Pancreas (tissue), 10 donors: Measurements from ENCODE around the gene SOWAHA. TPM values are rescaled to one million over a fixed set of nuclear protein-coding genes. Genes with fewer than 3 reads are reported as not detected.

Experiments used
- ATAC-seq, 4 donors: fragments of 200-7000 bp; cut with Tn5 transposase; one replicate each; pipeline versions ENCODE4 v1.8.0 to v1.9.1; 2020; ENCODE audit warnings: mild to moderate bottlenecking in 4 of 4, moderate library complexity in 4 of 4
- DNase-seq, 6 donors: peaks; one replicate each; pipeline ENCODE4 v3.0.0-alpha.2; 2020
- FAIRE-seq: peaks from 2 replicates; lab custom pipeline; 2012; peaks lifted over from hg19 to GRCh38; lab: Jason Lieb, UNC
- H3K27ac ChIP-seq, 4 donors: fragments of 200-600 bp; sonication (generic); 1 replicate in 3 of 4; 2 replicates in 1 of 4; pipeline versions ENCODE4 v1.5.0 to v1.8.0; 2020
- H3K27me3 ChIP-seq, 4 donors: fragments of 200-600 bp; one replicate each; pipeline ENCODE4 v1.8.0; 2021
- H3K36me3 ChIP-seq, 3 donors: fragments of 200-600 bp; sonication (generic) in 1 of 3; one replicate each; pipeline versions ENCODE4 v1.5.0 to v1.8.0; 2020 to 2021
- H3K4me1 ChIP-seq, 3 donors: fragments of 200-600 bp; one replicate each; pipeline ENCODE4 v1.8.0; 2021
- H3K4me3 ChIP-seq, 4 donors: fragments of 200-600 bp; sonication (generic) in 2 of 4; one replicate each; pipeline versions ENCODE4 v1.5.0 to v1.8.0; 2020 to 2021
- H3K9me3 ChIP-seq, 4 donors: fragments of 200-600 bp; one replicate each; pipeline ENCODE4 v1.8.0; 2021
- WGBS, 2 donors: extraction: QIAGEN DNeasy Blood & Tissue Kit; methylation state at CpG; one replicate each; pipeline ENCODE4 v1.1.7; 2013; 5-methylcytosine and 5-hydroxymethylcytosine counted together
- intact Hi-C, 3 donors: fragments of 100-400 bp; cut with DNase I; formaldehyde crosslinking; loops; one replicate each; pipeline versions ENCODE4 v1.11.1 to v1.14.2; 2022
- polyA plus RNA-seq, 2 donors: library from polyadenylated mRNA; stranded (reverse); fragments of 200-250 nt; gene quantifications; one replicate each; pipeline ENCODE4 v1.2.3, GENCODE V29; 2013
- total RNA-seq, 6 donors: library from RNA; stranded (reverse); fragmentation: NEBNext Ultra II Directional in 4 of 6; extraction: Animal tissue kit (Norgen Biotek cat#: 25700) in 4 of 6; gene quantifications; one replicate each; pipeline versions ENCODE4 v1.2.1 to v1.2.4, GENCODE V29; 2021 to 2023
- TF ChIP-seq, protein P1 (sequence below), 4 donors: fragments of 200-600 bp; sonication (generic) in 3 of 4; IDR thresholded peaks; one replicate each; pipeline versions ENCODE4 v1.5.0 to v1.8.0; 2021; ENCODE audit warnings: antibody characterized with exemption in 4 of 4
- donor health status: healthy with polysubstance abuse.
- donor health status: DM: no; HTN: no; CAD: no; lungs with moderate emphysema.
- donor health status: DM: no; HTN: no; CAD: no.
- donor health status: control.
- donor health status: control.
- donor health status: Bipolar disorder and iron deficiency.
- donor health status: DM: yes; HTN: yes; CAD: no.
- donor health status: DM: no; HTN: no; CAD: no.
- donor health status: DM: no; HTN: no; CAD: no.
- donor health status: DM: yes; HTN: yes; CAD: no.

SOWAHA gene
- total and polyA plus RNA-seq, 8 donors: 1.4 to 5.0 (median 1.9) TPM

DNA sequence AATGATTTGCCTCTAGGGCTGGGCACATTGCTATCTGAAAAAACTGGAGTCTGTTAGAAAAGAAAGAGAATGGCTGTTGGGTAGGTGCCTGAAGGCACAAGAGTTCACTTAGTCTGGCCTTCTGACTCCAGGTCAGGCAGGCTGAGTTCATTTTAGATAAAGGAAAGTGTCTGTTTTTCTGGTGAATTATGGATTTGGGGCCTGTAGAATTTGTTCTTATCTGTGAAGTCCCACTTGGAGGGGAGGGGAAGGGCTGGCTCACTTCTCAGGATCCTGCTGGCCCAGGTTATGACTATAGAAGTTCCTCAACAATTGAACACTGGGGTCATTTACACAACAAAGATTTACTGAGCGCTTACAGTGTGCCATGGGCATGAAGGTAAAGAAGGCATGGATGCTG lies 24.6 kb upstream of the SOWAHA start:
- DNase-seq (no peak), FAIRE-seq (no peak), ATAC-seq (no peak)
- Histone ChIP-seq H3K4me3 (no peak overlapping the region), H3K4me1 (no peaks in the 10 kb centered on the region), H3K36me3 (no peaks in the 10 kb centered on the region), H3K27me3 (no peaks in the 10 kb centered on the region), H3K9me3 (no peaks in the 10 kb centered on the region), H3K27ac (no peak overlapping the region)
- 98 to 100% methylated on average over 1 of the region's 1 CpG for WGBS, 2 donors
- intact Hi-C loops: no loop called here
- TF ChIP-seq, protein P1, sequence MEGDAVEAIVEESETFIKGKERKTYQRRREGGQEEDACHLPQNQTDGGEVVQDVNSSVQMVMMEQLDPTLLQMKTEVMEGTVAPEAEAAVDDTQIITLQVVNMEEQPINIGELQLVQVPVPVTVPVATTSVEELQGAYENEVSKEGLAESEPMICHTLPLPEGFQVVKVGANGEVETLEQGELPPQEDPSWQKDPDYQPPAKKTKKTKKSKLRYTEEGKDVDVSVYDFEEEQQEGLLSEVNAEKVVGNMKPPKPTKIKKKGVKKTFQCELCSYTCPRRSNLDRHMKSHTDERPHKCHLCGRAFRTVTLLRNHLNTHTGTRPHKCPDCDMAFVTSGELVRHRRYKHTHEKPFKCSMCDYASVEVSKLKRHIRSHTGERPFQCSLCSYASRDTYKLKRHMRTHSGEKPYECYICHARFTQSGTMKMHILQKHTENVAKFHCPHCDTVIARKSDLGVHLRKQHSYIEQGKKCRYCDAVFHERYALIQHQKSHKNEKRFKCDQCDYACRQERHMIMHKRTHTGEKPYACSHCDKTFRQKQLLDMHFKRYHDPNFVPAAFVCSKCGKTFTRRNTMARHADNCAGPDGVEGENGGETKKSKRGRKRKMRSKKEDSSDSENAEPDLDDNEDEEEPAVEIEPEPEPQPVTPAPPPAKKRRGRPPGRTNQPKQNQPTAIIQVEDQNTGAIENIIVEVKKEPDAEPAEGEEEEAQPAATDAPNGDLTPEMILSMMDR (IDR thresholded peaks at IDR 0.05): no peak

DNA sequence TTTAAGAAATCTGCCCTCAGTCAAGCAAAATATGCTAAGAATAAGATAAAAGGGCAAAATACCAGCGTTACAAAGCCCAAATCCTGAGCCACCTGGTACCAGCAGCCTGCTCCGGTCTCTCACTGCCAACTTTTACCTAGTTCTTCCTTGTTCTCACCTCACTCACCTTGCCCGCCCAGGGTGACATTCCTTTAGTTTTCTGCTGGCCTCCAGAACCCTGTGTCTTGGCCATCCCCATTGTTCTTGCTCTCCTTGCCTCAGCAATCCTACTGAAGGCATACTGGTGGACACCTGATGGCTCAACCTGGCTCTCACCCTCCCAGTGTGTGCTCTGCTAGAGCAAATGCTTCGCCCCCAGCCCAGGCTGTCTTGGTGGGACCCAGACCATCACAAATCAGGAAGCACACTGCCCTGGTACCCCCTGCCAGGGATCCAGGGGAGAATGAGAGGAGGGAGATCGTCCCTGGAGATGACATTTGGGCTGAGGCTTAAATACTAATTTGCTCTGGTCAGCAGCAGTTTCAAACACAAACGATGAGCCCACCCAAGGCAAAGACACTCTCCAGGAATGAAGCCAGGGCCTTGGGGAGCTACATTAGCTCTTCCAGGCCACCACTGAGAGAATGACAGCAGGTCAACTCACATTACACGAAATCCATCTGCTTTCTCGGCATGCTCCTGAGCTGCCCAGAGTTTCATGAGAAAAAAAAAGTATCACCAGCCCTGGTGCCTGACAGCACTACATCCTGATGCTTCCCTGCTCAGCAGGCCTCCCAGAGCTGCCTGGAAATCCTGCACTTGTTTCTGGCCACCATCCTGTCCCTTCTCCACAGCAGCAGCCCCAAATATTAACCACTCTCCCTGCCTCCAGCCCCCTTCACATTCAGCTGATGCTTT lies 23.9 kb upstream of the SOWAHA start:
- FAIRE-seq: no peak
- DNase-seq: no peak
- H3K36me3 ChIP-seq: no peaks in the 10 kb centered on the region
- H3K9me3 ChIP-seq: no peaks in the 10 kb centered on the region
- no peaks in the 10 kb centered on the region for H3K27me3 ChIP-seq
- H3K27ac ChIP-seq: no peak overlapping the region
- no peak overlapping the region for H3K4me3 ChIP-seq
- TF ChIP-seq, protein P1 (IDR thresholded peaks at IDR 0.05): no peak
- intact Hi-C loops: no loop called here
- no peak for ATAC-seq
- no peaks in the 10 kb centered on the region for H3K4me1 ChIP-seq
- WGBS, 2 donors: 82 to 85% methylated on average over 8 of the region's 8 CpGs

DNA sequence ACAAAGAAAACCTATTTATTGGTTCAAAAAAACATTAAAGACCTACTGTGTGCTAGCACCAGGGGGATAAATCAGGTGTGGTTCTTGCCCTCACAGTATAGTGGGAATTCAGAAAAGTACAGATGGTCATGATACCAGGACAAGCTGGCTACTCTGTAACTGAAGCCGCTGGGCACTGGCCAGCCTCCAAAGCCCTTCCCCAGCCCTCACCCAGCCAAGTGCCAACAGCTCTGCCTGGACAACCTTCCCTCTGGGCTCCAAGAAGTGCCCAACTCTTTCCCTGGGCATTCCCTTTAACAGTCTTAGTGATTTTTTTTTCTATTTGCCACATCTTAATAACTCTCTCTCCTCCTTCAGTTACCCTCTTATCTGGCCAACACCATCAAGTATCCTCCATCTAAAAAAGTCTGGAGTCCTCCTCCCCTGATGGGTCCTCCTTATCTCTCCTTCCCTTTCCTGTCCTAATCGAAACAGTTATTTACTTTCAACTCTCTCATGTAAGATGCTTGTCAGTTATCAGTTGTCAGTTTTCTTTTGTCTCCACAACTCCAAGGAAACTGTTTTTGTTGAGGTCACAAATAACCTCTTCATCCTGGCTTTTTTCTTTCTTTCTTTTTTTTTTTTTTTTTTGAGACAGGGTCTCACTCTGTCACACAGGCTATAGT lies 22.8 kb upstream of the SOWAHA start:
- peak; percentile 58 to 98 (median 83) for ATAC-seq
- DNase-seq: peak in 4 of 6 donors; percentile 32 to 70 (median 52)
- TF ChIP-seq, protein P1 (IDR thresholded peaks at IDR 0.05): no peak
- Histone ChIP-seq H3K4me3 (no peak overlapping the region), H3K9me3 (no peaks in the 10 kb centered on the region), H3K4me1 (no peaks in the 10 kb centered on the region), H3K27ac (no peak overlapping the region), H3K36me3 (no peaks in the 10 kb centered on the region), H3K27me3 (no peaks in the 10 kb centered on the region)
- WGBS, 2 donors: 12 to 27% methylated on average over 2 of the region's 2 CpGs
- no peak for FAIRE-seq
- intact Hi-C loops: no loop called here

DNA sequence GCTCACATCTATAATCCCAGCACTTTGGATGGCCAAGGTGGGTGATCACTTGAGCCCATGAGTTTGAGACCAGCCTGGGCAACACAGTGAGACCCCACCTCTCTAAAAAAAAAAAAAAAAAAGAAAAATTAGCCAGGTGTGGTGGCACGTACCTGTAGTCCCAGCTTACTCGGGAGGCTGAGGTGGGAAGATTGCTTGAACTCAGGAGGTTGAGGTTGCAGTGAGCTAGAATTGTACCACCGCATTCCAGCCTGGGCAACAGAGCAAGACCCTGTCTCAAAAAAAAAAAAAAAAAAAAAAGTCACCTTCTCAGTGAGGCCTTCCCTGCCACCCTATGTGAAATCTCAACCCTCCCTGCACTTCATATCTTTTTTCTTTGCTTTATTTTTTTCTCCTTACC lies 22.1 kb upstream of the SOWAHA start:
- Histone ChIP-seq H3K27ac (no peak overlapping the region), H3K9me3 (no peaks in the 10 kb centered on the region), H3K27me3 (no peaks in the 10 kb centered on the region), H3K36me3 (no peaks in the 10 kb centered on the region), H3K4me1 (no peaks in the 10 kb centered on the region), H3K4me3 (no peak overlapping the region)
- DNase-seq (no peak), ATAC-seq (no peak), FAIRE-seq (no peak)
- WGBS, 2 donors: 94 to 97% methylated on average over 3 of the region's 3 CpGs
- TF ChIP-seq, protein P1 (IDR thresholded peaks at IDR 0.05): no peak
- intact Hi-C loops: no loop called here
